ENCODE measurements around the gene KDM4B.

The KDM4B gene

DNA sequence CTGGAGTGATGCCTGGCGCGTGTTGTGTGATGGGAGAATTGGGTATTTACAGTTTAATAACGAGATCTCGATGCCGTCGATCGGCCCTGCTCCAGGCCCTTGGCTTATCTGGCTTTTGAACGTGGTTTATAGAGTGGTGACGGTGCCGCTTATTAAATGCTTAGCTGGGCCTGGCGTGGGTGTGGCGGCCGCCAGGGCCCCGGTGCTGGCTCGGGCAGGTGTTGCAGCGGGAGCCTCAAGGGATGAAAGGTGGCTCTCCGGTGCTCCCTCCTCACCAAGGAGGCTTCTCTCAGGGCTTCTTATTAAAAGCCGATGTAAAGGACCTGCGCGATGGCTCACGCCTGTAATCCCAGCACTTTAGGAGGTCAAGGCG lies 173.8 kb downstream of the KDM4B start:
- TF ChIP-seq REST (IDR thresholded peaks at IDR 0.05; ENCODE audit: insufficient replicate concordance, low read depth) (no peak), CTCF (IDR thresholded peaks at IDR 0.05; ENCODE audit: insufficient read depth, low read length) (no peak), SPI1 (IDR thresholded peaks at IDR 0.05; ENCODE audit: borderline replicate concordance, low read depth) (no peak), GABPA (IDR thresholded peaks at IDR 0.05; ENCODE audit: low read depth) (no peak), POLR2AphosphoS5 (IDR thresholded peaks at IDR 0.05; ENCODE audit: low read depth) (no peak)
- H3K4me3 ChIP-seq (replicated peaks; ENCODE audit: insufficient read depth, low read length), result no peak overlapping the region

GRCh38 chr19:5143471-5144411 lies 174.8 kb downstream of the KDM4B start:
- DNase-seq (ENCODE audit: low read depth in 1 of 2, low spot score in 1 of 2), result no peak
- no peak overlapping the region for H3K27ac ChIP-seq (replicated peaks)
- H3K4me3 ChIP-seq (replicated peaks; ENCODE audit: insufficient read depth, low read length), result no peak overlapping the region
- TF ChIP-seq CTCF (IDR thresholded peaks at IDR 0.05; ENCODE audit: insufficient read depth, low read length), result no peak
- no peak for TF ChIP-seq SPI1 (IDR thresholded peaks at IDR 0.05; ENCODE audit: borderline replicate concordance, low read depth)
- TF ChIP-seq GABPA (IDR thresholded peaks at IDR 0.05; ENCODE audit: low read depth), result no peak
- no peak for TF ChIP-seq REST (IDR thresholded peaks at IDR 0.05; ENCODE audit: insufficient replicate concordance, low read depth)
- no peak for TF ChIP-seq POLR2AphosphoS5 (IDR thresholded peaks at IDR 0.05; ENCODE audit: low read depth)
- no peaks in the 10 kb centered on the region for H3K27me3 ChIP-seq (ENCODE audit: insufficient read depth, poor library complexity, severe bottlenecking)

More for the DNA sequence above, 173.8 kb downstream of the KDM4B start:
- no peak overlapping the region for H3K27ac ChIP-seq (replicated peaks)
- H3K27me3 ChIP-seq (ENCODE audit: insufficient read depth, poor library complexity, severe bottlenecking), result no peaks in the 10 kb centered on the region
- no peak for DNase-seq (ENCODE audit: low read depth in 1 of 2, low spot score in 1 of 2)

DNA sequence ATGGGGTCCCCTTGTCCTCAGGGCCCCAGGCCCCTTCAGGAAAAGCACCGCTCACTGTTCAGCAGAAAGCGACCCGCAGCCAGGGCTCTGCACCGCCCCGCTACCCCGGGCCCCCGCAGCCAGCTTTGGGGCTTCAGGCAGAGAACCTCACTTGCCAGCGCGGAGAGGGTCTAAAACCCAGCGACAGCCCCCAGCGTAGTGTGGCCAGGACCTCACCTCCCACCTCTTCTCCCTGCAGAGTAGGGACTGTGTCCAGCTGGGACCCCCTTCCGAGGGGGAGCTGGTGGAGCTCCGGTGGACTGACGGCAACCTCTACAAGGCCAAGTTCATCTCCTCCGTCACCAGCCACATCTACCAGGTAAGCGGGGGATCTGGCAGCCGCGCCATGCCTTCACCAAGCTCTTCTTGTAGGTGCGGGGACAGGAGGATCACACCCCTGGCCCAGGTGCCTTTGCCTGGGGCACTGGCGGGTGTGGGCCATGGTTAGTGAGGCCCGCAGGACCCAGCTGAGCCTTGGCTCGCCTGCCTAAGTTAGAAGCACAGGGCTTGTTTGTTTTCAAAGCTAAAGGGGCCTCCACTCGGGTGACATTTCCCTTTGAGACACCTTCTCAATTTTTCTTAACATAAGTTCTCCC lies 175.7 kb downstream of the KDM4B start:
- H3K4me3 ChIP-seq (replicated peaks; ENCODE audit: insufficient read depth, low read length), result no peak overlapping the region
- no peak for DNase-seq (ENCODE audit: low read depth in 1 of 2, low spot score in 1 of 2)
- TF ChIP-seq GABPA (IDR thresholded peaks at IDR 0.05; ENCODE audit: low read depth), result no peak
- no peak for TF ChIP-seq POLR2AphosphoS5 (IDR thresholded peaks at IDR 0.05; ENCODE audit: low read depth)
- no peak for TF ChIP-seq REST (IDR thresholded peaks at IDR 0.05; ENCODE audit: insufficient replicate concordance, low read depth)
- TF ChIP-seq CTCF (IDR thresholded peaks at IDR 0.05; ENCODE audit: insufficient read depth, low read length), result no peak
- no peak overlapping the region for H3K27ac ChIP-seq (replicated peaks)
- no peaks in the 10 kb centered on the region for H3K27me3 ChIP-seq (ENCODE audit: insufficient read depth, poor library complexity, severe bottlenecking)
